ENCODE results near the gene HSD17B4. TPM values are rescaled to one million over a fixed set of nuclear protein-coding genes. Genes with fewer than 3 reads are reported as not detected.

Gene HSD17B4
- total RNA-seq, 1 experiment from 2014 or later, result 107 TPM

GRCh38 chr5:119551819-119552218 is 99.5 kb downstream of the HSD17B4 start:
- ChIA-PET POLR2A (no interaction called here), CTCF (no interaction called here)
- no TSS peak for BruUV-seq (replicated peaks)
- in situ Hi-C loops (cut with HindIII; ENCODE audit: low pct_unique_long_range_greater_than_20kb, low sequenced_read_pairs) (no loop called here), intact Hi-C loops (cut with micrococcal nuclease; ENCODE audit: unreplicated experiment) (no loop called here)
- Histone ChIP-seq H3K4me3 (ENCODE audit: low read depth in 2 of 2, low read length in 2 of 2) (no peak overlapping the region), H3K9me3 (ENCODE audit: control insufficient read depth, insufficient read depth, low read depth, low read length) (no peaks in the 10 kb centered on the region), H3K4me1 (ENCODE audit: control insufficient read depth, insufficient read depth, low read length) (no peaks in the 10 kb centered on the region), H3K36me3 (ENCODE audit: control insufficient read depth, insufficient read depth, low read length) (no peaks in the 10 kb centered on the region), H3K27me3 (ENCODE audit: control insufficient read depth, insufficient read depth, low read length) (no peaks in the 10 kb centered on the region), H3K27ac (ENCODE audit: low read length) (no peak overlapping the region)
- TF ChIP-seq POLR2AphosphoS5 (IDR thresholded peaks at IDR 0.05; ENCODE audit: low read depth, low read length) (no peak), SIN3A (IDR thresholded peaks at IDR 0.05; ENCODE audit: borderline replicate concordance, insufficient read depth, low read depth, low read length) (no peak), CTCF (IDR thresholded peaks at IDR 0.05) (no peak), TCF7L2 (IDR thresholded peaks at IDR 0.05; ENCODE audit: low read depth, low read length) (no peak), REST (IDR thresholded peaks at IDR 0.05; ENCODE audit: insufficient read depth in 1 of 2, low read depth in 2 of 2, low read length in 1 of 2) (no peak)
- DNase-seq (ENCODE audit: low read depth, low spot score) (no peak), ATAC-seq (no peak)

DNA sequence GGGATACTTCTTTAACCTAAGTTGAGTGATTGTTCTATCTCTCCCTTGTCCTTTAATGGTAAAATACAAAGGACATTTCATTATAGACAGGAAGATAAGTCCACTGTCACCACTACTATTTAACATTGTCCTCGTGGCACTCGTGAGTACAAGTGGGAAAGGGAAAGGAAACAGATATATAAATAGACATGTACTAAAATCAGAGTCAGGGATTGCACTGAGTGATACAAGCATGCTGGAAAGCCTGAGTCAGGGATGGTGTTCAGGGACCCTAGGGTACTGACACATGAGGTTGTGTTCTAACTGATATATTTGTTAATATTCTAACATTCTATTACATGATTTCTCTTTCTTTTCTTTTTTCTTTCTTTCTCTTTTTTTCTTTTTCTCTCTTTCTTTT is 102.3 kb downstream of the HSD17B4 start:
- ChIA-PET POLR2A (no interaction called here), CTCF (no interaction called here)
- DNase-seq (ENCODE audit: low read depth, low spot score) (no peak), ATAC-seq (no peak)
- BruUV-seq (replicated peaks), result no TSS peak
- no peaks in the 10 kb centered on the region for H3K36me3 ChIP-seq (ENCODE audit: control insufficient read depth, insufficient read depth, low read length)
- in situ Hi-C loops (cut with HindIII; ENCODE audit: low pct_unique_long_range_greater_than_20kb, low sequenced_read_pairs) (no loop called here), intact Hi-C loops (cut with micrococcal nuclease; ENCODE audit: unreplicated experiment) (no loop called here)
- TF ChIP-seq POLR2AphosphoS5 (IDR thresholded peaks at IDR 0.05; ENCODE audit: low read depth, low read length) (no peak), REST (IDR thresholded peaks at IDR 0.05; ENCODE audit: insufficient read depth in 1 of 2, low read depth in 2 of 2, low read length in 1 of 2) (no peak), SIN3A (IDR thresholded peaks at IDR 0.05; ENCODE audit: borderline replicate concordance, insufficient read depth, low read depth, low read length) (no peak), TCF7L2 (IDR thresholded peaks at IDR 0.05; ENCODE audit: low read depth, low read length) (no peak), CTCF (IDR thresholded peaks at IDR 0.05) (no peak)
- no peaks in the 10 kb centered on the region for H3K9me3 ChIP-seq (ENCODE audit: control insufficient read depth, insufficient read depth, low read depth, low read length)
- no peak overlapping the region for H3K27ac ChIP-seq (ENCODE audit: low read length)
- H3K27me3 ChIP-seq (ENCODE audit: control insufficient read depth, insufficient read depth, low read length), result no peaks in the 10 kb centered on the region
- H3K4me1 ChIP-seq (ENCODE audit: control insufficient read depth, insufficient read depth, low read length), result no peaks in the 10 kb centered on the region
- H3K4me3 ChIP-seq (ENCODE audit: low read depth in 2 of 2, low read length in 2 of 2), result no peak overlapping the region
